HG02610 (cell line): Measurements from ENCODE around the gene PEAR1.

Experiments
- ATAC-seq: cut with Tn5 transposase; IDR thresholded peaks from one replicate; pipeline ENCODE4 v1.9.1; 2021; ENCODE audit warnings: mild to moderate bottlenecking, moderate library complexity; ENCODE audit not compliant: unreplicated experiment

Gene PEAR1

GRCh38 chr1:156935505-156936128 lies 42.1 kb downstream of the PEAR1 start:
- ATAC-seq, result no peak

GRCh38 chr1:156936191-156936590 lies 42.7 kb downstream of the PEAR1 start:
- no peak for ATAC-seq

- ATAC-seq, result no peak
Measured at GRCh38 chr1:156936721-156937220, 43.3 kb downstream of the PEAR1 start.

- no peak for ATAC-seq
Measured at GRCh38 chr1:156937883-156938282, 44.4 kb downstream of the PEAR1 start.

- ATAC-seq, result no peak
Measured at GRCh38 chr1:156938813-156939212, 45.3 kb downstream of the PEAR1 start.

- no peak for ATAC-seq
Measured at GRCh38 chr1:156939786-156940334, 46.3 kb downstream of the PEAR1 start.

GRCh38 chr1:156941675-156942074 lies 48.2 kb downstream of the PEAR1 start:
- ATAC-seq, result no peak

GRCh38 chr1:156942176-156942575 lies 48.7 kb downstream of the PEAR1 start:
- no peak for ATAC-seq

GRCh38 chr1:156942576-156942975 lies 49.1 kb downstream of the PEAR1 start:
- no peak for ATAC-seq

- no peak for ATAC-seq
Measured at GRCh38 chr1:156943756-156944155, 50.2 kb downstream of the PEAR1 start.

GRCh38 chr1:156944268-156944667 lies 50.8 kb downstream of the PEAR1 start:
- no peak for ATAC-seq

GRCh38 chr1:156944848-156945247 lies 51.3 kb downstream of the PEAR1 start:
- no peak for ATAC-seq

- ATAC-seq, result no peak
Measured at GRCh38 chr1:156945881-156946661, 52.6 kb downstream of the PEAR1 start.

GRCh38 chr1:156947127-156947526 lies 53.6 kb downstream of the PEAR1 start:
- no peak for ATAC-seq

GRCh38 chr1:156947818-156948525 lies 54.5 kb downstream of the PEAR1 start:
- ATAC-seq, result no peak

GRCh38 chr1:156948708-156949107 lies 55.2 kb downstream of the PEAR1 start:
- no peak for ATAC-seq

- ATAC-seq, result no peak
Measured at GRCh38 chr1:156949127-156949526, 55.6 kb downstream of the PEAR1 start.

GRCh38 chr1:156951371-156951770 lies 57.9 kb downstream of the PEAR1 start:
- ATAC-seq, result no peak

GRCh38 chr1:156953571-156953970 lies 60.1 kb downstream of the PEAR1 start:
- ATAC-seq, result no peak

- no peak for ATAC-seq
Measured at GRCh38 chr1:156956333-156956732, 62.8 kb downstream of the PEAR1 start.

GRCh38 chr1:156957634-156958033 lies 64.1 kb downstream of the PEAR1 start:
- no peak for ATAC-seq
